ENCODE measurements around the gene C1orf21. TPM values are rescaled to one million over a fixed set of nuclear protein-coding genes. Genes with fewer than 3 reads are reported as not detected.
A peak's percentile ranks its signal among the peaks of the same experiment; 100 is the strongest.

C1orf21 gene
- polyA plus RNA-seq, 3 donors = 36.4 to 41.3 (median 40.3) TPM

DNA sequence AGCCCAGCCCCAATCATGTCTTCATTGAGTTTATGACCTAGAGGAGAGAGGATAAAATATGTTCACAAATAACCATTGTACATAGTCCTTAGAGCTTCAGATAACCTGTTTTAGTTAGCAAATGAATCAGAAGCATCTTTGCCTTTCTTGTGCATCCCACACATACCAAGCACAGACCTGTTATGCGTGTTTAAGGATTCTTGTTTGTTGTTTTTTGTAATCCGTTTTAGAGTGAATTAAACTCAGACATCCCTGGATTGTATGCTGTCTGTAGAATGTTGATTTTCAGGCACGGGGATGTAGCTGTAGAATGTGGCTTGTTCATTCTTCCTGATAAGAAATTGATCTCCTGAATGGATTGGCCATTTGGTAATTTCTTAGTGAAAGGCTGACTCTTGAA, 232.0 kb downstream of the C1orf21 start:
- DNase-seq (ENCODE audit: low read depth in 3 of 3, low spot score in 2 of 3) = no peak

DNA sequence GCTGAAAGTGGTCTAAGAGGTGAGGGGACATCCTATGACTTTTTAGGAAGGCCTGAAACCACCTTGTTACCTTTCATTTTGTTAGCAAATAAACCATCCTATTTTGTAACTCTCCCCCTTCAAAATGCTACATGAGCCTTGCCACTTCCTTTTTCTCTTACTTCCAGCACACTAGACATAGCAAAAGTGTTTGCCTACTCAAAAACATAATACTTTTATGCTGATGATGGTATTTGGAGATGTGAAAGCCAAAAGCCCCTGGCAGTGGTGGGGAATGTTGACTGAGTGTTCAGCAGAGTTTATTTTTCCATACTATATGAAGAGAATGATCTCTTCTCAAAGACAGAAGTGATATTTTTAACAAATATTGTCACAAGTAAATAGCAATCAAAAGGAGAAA, 233.6 kb downstream of the C1orf21 start:
- DNase-seq (ENCODE audit: low read depth in 3 of 3, low spot score in 2 of 3) = no peak

GRCh38 chr1:184621260-184621659, 234.4 kb downstream of the C1orf21 start:
- no peak for DNase-seq (ENCODE audit: low read depth in 3 of 3, low spot score in 2 of 3)

- DNase-seq (ENCODE audit: low read depth in 3 of 3, low spot score in 2 of 3) = peak in 1 of 3 donors; percentile 47
Measured at GRCh38 chr1:184622136-184622823, 235.5 kb downstream of the C1orf21 start.

DNA sequence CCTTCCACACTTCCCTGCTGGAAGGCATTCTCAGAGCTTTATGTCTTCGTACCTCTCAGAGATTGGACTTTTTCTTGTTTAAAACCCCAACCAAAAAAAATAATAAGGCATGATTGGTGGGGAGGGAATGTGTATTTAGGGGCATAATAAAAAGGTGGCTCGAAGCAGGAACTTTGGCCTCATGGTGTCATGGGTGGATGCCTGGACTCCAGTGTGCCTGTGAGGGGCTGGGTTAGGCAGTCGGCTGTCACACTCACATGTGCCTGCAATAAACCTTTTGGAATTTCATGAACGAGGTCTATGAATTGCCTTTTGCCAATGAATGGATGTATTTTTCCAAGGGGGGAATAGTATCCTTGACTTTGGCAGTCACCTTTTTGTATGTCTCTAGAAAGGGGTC, 236.6 kb downstream of the C1orf21 start:
- no peak for DNase-seq (ENCODE audit: low read depth in 3 of 3, low spot score in 2 of 3)

- DNase-seq (ENCODE audit: low read depth in 3 of 3, low spot score in 2 of 3) = no peak
Measured at GRCh38 chr1:184624051-184624450, 237.2 kb downstream of the C1orf21 start.

GRCh38 chr1:184624626-184625025, 237.8 kb downstream of the C1orf21 start:
- no peak for DNase-seq (ENCODE audit: low read depth in 3 of 3, low spot score in 2 of 3)

GRCh38 chr1:184625271-184625670, 238.4 kb downstream of the C1orf21 start:
- no peak for DNase-seq (ENCODE audit: low read depth in 3 of 3, low spot score in 2 of 3)

DNA sequence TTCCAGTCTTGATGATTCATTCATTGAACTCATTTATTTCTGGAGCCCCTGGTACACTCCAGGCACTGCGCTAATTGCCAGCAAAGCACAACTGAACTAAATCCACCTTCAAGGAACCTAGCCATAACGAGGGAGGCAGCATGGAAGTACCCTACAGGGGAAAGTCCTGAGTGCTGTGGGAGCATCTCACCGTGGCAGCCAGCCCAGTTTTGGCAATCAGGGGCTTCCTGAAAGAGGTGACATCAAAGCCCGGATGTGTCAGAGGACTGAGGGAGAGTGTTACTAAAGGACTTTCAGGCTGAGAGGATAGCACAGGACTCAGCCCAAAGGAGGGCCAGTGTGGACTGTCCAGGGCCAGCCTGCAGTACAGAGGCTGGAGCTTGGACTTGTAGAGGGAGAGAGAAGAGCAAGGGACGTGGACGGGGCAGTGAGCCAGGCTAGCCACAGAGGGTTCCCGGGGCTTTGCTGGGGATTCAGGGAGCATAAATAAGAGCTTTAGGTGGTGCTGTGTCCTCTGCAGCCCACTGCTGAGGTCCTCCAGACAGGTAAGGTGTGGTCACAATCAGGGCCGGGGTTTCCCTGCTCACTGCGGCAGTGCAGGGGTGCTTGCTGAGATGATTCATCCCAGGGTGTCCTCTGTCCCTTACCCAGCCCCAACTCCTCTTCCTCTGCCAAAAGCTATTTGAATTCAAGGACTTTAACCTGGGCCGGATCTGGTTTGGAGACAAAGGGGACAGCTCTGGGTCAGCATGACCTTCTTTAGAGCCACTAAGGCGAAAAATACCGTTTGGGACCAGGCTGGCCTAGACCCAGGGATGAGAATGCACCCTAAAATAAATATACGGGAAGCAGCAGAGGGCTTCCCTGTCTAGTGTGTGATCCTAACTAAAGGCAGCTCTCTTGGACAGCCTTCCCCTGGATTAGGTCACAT, 239.5 kb downstream of the C1orf21 start:
- no peak for DNase-seq (ENCODE audit: low read depth in 3 of 3, low spot score in 2 of 3)

- no peak for DNase-seq (ENCODE audit: low read depth in 3 of 3, low spot score in 2 of 3)
Measured at GRCh38 chr1:184627007-184627341, 240.1 kb downstream of the C1orf21 start.

- no peak for DNase-seq (ENCODE audit: low read depth in 3 of 3, low spot score in 2 of 3)
Measured at GRCh38 chr1:184629266-184629665, 242.4 kb downstream of the C1orf21 start.

- DNase-seq (ENCODE audit: low read depth in 3 of 3, low spot score in 2 of 3) = no peak
Measured at GRCh38 chr1:184630679-184631060, 243.8 kb downstream of the C1orf21 start.

GRCh38 chr1:184632415-184633175, 245.8 kb downstream of the C1orf21 start:
- DNase-seq (ENCODE audit: low read depth in 3 of 3, low spot score in 2 of 3) = no peak

DNA sequence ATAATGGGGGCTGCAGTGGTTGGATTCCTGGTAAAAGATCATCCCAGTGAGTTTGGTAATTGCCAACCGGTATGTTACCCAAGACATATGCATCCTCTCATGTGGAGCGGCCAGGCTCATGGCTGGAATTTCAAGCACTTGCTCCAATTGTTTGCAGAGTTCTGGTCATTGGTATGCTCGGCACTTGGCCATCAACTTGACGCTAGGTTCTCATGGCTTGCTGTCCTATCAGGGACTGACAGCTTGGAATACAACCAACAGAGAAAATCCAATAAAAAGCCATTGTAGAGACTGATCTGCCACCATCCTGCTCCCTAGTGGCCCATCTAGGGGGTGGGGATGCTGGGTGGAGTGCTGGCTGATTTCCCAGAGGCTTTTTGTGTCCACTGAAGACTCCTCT, 247.0 kb downstream of the C1orf21 start:
- no peak for DNase-seq (ENCODE audit: low read depth in 3 of 3, low spot score in 2 of 3)

- no peak for DNase-seq (ENCODE audit: low read depth in 3 of 3, low spot score in 2 of 3)
Measured at GRCh38 chr1:184634296-184634695, 247.5 kb downstream of the C1orf21 start.

DNA sequence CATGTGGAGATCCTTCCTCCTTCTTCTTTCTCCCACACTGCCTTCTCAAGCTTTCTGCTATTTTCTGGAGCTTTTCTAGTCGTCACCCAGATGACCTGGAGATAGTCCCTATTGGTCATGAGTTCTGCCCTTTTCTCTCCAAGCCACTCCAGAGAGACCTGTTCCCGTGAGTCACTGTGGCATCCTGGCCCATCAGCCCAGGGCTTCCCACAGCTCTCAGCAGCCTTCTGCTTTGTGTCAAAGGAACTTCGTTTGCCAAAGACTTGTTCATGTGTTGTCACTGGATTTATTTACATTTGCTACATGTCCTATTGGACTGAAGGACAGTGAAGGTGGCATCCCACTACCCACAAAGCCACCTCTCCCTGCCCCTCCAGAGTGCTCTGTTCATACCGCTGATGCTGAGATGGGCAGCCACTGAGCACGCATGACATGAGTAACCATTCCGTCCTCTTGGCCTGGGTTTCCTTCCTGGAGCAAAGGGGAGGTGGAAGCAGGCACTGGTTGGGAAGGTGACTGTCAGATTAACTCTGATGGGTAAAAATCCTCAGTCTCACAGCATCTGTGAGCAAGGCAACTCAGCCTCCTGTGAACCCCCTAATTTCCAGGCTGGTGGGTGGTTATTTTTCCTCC, 248.6 kb downstream of the C1orf21 start:
- DNase-seq (ENCODE audit: low read depth in 3 of 3, low spot score in 2 of 3) = no peak

- DNase-seq (ENCODE audit: low read depth in 3 of 3, low spot score in 2 of 3) = no peak
Measured at GRCh38 chr1:184635980-184636431, 249.2 kb downstream of the C1orf21 start.

DNA sequence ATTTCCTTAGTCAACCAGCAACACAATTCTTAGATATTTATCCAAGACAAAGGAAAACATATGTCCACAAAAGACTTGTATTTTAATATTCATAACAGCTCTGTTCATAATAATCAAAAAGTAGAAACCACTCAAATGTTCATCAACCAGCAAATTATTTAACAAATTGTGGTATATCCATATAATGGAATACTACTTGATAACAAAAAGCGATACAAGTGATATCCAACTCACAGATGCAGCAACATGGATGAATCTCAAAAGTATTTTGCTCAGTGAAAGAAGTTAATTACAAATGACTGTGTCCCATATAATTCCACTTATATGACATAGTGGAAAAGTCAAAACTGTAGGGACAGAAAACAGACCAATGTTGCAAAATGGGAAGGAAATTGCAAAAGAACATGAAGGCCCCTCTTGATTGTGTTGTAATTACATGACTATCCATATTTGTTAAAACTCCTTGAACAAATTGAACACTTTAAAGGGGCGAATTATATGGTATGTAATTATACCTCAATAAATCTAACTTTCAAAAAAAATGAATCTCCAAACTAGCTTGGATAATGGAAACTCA, 250.9 kb downstream of the C1orf21 start:
- no peak for DNase-seq (ENCODE audit: low read depth in 3 of 3, low spot score in 2 of 3)

GRCh38 chr1:184639205-184639604, 252.4 kb downstream of the C1orf21 start:
- DNase-seq (ENCODE audit: low read depth in 3 of 3, low spot score in 2 of 3) = no peak

- DNase-seq (ENCODE audit: low read depth in 3 of 3, low spot score in 2 of 3) = no peak
Measured at GRCh38 chr1:184640505-184640904, 253.7 kb downstream of the C1orf21 start.

All from right renal cortex interstitium (tissue), 3 donors.